ENCODE data around the gene SLC66A1.

GRCh38 chr1:19338323-19338762 is 26.2 kb downstream of the SLC66A1 start:
- TF ChIP-seq RFX5 (IDR thresholded peaks at IDR 0.05) (no peak), POLR2A (IDR thresholded peaks at IDR 0.05; ENCODE audit: low read length) (no peak), FOSB (CRISPR knock-in tag; IDR thresholded peaks at IDR 0.05) (no peak), BHLHE40 (IDR thresholded peaks at IDR 0.05; ENCODE audit: low read depth, low read length) (no peak), EP300 (IDR thresholded peaks at IDR 0.05) (no peak), NFE2L2 (conservative IDR thresholded peaks at IDR 0.05; ENCODE audit: low read length) (no peak)
- TF ChIP-seq, protein P1, sequence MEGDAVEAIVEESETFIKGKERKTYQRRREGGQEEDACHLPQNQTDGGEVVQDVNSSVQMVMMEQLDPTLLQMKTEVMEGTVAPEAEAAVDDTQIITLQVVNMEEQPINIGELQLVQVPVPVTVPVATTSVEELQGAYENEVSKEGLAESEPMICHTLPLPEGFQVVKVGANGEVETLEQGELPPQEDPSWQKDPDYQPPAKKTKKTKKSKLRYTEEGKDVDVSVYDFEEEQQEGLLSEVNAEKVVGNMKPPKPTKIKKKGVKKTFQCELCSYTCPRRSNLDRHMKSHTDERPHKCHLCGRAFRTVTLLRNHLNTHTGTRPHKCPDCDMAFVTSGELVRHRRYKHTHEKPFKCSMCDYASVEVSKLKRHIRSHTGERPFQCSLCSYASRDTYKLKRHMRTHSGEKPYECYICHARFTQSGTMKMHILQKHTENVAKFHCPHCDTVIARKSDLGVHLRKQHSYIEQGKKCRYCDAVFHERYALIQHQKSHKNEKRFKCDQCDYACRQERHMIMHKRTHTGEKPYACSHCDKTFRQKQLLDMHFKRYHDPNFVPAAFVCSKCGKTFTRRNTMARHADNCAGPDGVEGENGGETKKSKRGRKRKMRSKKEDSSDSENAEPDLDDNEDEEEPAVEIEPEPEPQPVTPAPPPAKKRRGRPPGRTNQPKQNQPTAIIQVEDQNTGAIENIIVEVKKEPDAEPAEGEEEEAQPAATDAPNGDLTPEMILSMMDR (IDR thresholded peaks at IDR 0.05) = no peak
- TF ChIP-seq, protein P2, sequence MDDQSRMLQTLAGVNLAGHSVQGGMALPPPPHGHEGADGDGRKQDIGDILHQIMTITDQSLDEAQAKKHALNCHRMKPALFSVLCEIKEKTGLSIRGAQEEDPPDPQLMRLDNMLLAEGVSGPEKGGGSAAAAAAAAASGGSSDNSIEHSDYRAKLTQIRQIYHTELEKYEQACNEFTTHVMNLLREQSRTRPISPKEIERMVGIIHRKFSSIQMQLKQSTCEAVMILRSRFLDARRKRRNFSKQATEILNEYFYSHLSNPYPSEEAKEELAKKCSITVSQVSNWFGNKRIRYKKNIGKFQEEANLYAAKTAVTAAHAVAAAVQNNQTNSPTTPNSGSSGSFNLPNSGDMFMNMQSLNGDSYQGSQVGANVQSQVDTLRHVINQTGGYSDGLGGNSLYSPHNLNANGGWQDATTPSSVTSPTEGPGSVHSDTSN (IDR thresholded peaks at IDR 0.05) = no peak

Measured in A549 (cell line).